Measurements from ENCODE around the gene TADA1.
A peak's percentile ranks its signal among the peaks of the same experiment; 100 is the strongest.
"Not testable (repeated sequence)": the region's sequence is repeated elsewhere in the genome, so short reads cannot be mapped to it uniquely, and the experiment has no call there.

The TADA1 gene

DNA sequence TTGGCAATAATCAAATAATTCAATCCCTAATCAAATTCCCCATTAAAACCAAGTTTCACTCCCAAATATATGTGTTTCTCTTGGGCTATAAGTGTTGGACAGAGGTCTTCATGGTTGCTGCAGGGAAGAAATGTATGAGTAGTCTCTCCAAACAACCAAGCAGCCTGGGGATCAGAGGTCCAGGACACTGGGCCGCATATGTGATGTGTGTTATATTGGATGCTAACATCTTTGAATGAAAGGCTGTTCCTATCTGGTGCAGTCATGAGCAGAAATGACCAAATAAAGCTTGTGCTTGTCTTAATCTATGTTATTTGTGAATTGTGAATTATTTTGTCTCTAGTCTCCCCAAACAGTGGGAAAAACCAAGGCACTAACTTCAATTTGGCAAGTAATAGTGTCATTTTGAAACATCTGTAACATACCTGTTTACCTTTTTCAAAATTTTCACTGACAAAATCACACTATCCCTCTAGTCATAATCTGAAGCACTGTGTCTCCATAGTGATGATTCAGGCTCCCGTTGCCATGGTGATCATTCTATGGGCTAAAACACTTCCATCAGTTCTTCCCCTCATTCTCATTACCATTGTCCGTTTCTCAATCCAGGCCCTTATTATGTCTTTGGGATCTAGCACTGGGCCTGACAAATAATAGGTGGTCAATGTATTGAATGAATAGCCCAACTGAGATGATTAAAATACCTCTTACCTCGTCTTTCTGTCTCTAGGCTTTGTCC is 12.5 kb upstream of the TADA1 start:
- DNase-seq: no peak

- DNase-seq: no peak
These were observed 8.9 kb upstream of the TADA1 start for GRCh38 chr1:166884971-166885370.

GRCh38 chr1:166884040-166884642 is 8.1 kb upstream of the TADA1 start:
- DNase-seq: peak; percentile 3

- DNase-seq: no peak
These were observed 6.8 kb upstream of the TADA1 start for GRCh38 chr1:166882893-166883292.

- DNase-seq: not testable (repeated sequence)
These were observed 2.3 kb upstream of the TADA1 start for GRCh38 chr1:166878173-166878917.

GRCh38 chr1:166876540-166876838 is 425 bp upstream of the TADA1 start:
- DNase-seq: no peak

- no peak for DNase-seq
These were observed 746 bp downstream of the TADA1 start for GRCh38 chr1:166875302-166875733.

- DNase-seq: no peak
These were observed 1.6 kb downstream of the TADA1 start for GRCh38 chr1:166874464-166874863.

DNA sequence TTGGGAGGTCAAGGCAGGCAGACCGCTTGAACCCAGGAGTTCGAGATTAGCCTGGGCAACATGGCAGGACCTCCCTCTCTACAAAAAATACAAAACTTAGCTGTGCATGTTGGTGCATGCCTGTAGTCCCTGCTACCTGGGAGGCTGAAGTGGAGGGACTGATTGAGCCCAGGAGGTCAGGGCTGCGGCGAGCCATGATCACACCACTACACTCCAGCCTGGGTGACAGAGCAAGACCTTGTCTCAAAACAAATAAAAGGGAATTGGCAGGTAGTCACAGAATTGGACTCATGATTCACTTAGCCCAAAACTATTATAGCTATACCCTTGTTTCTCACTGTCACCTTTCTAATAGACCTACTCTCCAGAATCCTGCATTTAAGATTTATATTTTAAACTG is 5.5 kb downstream of the TADA1 start:
- no peak for DNase-seq

DNA sequence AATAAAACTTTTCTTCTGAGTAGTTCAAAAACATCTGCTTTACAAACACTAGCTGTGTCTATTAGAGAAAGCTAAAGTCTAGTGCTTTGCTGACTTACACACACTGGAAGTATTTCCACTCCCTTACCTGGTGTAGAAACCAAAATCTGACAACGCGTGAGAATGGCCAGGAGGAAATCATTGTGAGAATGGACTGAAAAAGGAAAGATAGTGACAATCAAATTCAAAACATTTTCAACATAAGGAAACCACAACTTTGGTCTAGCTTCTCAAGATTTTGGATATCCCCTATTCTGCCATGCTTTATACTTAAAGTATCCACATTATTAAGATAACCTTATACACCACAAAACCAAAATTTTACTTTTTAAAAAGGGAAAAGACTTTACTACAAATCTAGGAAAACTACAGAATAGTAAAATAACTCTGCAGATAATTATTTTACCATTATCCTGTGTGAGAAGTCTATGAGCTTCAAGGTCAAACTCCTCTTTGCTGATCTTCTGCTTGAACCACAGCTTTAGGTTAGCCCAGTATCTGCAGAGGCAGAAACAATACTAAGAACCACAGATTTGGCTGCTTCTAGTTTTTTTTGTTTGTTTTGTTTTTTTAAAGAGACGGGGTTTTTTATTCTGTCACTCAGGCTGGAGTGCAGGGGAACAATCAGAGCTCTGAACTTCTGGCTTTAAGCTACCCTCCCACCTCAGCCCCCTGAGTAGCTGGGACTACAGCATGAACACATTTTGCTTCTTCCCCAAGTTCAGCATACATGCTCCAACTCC is 6.6 kb downstream of the TADA1 start:
- DNase-seq: no peak

DNA sequence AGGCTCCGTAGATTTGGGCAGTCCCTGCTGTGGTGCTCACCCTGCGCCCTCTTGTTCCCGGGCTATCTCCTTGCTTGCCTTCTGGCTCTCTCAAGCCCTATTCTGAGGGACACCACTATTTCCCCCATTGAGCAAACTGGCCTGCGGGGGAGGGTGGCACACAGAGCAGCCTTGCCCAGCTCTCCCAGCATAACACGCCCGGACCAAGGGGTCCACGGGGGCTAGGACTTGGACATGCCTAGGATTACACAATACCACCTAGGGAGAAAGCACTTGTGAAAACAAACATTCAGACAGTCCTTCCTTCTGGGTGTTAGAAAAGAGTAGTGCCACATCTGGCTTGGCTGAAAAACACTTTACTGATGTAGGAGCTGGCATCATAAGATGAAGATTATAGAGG is 7.4 kb downstream of the TADA1 start:
- no peak for DNase-seq

DNA sequence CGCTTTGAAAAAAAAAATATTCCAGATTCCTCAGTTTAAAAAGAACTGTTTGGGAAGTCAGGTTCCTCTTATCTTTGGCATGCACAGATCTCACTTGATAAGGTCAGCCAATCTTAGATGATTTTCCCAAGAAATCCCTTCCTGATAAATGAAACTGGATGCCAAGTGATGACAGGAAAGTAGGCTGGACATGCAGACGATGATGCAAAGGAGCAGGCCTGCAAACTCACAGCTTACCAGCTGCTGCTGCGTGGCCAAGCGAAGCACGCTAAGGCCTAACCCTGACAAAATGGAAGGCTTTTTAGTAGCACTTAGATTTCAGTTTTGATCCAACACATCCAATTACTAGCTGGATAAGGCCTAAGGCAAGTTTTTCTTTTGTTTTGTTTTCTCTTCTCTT is 10.1 kb downstream of the TADA1 start:
- DNase-seq: no peak

- no peak for DNase-seq
These were observed 16.5 kb downstream of the TADA1 start for GRCh38 chr1:166859597-166859996.

DNA sequence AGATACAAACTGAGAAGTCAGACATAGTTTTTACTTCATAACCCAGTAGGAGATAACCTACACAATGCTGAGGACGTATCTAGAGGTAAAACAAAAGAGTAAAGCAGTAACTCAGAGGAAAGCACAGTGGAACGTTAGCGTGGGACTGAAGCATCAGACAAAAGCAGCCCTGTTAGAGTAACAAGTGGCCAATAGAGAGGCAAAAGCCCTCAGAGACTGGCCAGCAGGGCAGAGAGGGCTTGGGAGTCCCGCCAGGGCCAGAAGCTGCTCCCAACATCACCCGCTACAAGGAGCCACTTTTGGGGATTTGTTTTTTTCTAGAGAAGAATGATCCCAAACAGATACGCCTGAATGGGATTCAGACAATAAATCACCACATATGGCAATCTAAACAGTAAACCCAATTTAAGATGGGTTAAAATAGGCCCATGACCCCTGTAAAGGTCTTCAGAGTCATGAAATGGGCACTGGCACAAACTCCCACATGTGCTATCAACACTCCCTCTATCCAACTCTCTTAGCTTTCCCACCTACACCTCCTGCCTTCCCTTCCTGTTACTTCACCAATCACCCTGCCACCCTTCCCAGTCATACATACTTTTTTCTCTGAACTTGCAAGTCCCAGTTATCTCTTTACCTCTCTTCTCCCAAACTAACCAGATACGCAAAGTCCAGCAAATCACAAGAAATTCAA is 17.2 kb downstream of the TADA1 start:
- DNase-seq: no peak

DNA sequence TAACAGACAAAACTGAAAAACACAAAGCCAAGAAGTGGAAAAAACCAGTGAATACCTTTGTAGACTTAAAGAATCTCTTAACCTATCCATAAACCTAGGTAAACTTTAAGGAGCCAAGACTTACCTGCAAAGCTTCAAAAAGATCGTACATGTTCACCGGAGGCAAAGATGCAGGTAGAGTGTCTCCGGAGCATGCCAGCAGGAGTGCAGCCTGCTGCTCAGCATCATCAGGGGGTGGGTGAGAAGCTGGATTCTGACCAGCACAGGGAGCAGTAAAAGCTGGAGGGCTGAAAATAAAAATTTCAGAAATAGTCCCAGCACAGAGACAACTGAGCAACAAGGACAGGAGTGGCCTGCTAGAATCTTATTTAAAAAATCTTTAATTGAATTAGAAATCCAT is 18.1 kb downstream of the TADA1 start:
- DNase-seq: no peak

GRCh38 chr1:166855558-166855957 is 20.5 kb downstream of the TADA1 start:
- no peak for DNase-seq

DNA sequence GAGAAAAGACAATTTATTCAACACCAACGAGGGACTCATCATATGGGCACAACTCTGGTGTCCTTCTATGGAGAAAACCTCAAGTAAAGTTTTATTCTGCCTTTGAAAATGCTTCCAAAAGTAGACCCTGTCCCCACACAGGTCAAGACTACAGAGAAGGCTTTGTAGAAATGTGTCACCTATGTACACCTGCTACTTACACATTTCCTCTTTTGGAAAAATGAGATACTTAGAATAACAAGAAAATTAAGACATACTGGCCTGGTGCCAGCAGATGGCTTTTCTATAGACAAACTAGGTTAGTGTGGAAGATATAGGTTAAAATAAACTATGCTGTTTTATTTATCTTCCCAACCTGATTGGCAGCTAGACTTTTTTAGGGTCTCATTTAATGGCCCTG is 23.1 kb downstream of the TADA1 start:
- no peak for DNase-seq

DNA sequence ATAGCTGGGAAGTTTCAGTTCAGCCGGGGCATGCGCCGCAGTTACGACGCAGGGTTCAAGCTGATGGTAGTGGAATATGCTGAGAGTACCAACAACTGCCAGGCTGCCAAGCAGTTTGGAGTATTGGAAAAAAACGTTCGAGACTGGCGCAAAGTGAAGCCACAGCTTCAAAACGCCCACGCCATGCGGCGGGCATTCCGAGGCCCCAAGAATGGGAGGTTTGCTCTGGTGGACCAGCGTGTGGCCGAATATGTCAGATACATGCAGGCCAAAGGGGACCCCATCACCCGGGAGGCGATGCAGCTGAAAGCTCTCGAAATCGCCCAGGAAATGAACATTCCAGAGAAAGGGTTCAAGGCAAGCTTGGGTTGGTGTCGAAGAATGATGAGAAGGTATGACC is 26.9 kb downstream of the TADA1 start:
- DNase-seq: no peak

- DNase-seq: no peak
These were observed 27.9 kb downstream of the TADA1 start for GRCh38 chr1:166848193-166848592.

DNA sequence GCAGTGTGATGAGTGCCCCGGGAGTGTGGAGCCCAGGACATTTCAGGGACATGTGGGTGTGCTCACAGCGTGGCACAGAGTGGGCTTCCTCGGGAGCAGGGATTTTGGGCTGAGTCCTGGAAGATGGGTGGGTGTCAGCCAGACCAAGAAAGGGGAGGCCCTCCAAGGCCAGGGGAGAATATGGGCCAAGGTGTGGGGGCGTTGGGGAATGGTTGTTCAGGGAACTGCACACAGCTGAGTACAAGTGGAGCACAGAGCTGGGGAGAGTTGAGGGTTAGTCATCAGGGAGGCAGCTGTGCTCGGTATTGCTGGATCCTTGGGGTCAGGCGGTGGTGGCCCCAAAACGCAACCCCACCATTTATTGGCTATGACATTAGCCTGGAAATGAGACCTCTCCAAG is 31.3 kb downstream of the TADA1 start:
- no peak for DNase-seq

DNA sequence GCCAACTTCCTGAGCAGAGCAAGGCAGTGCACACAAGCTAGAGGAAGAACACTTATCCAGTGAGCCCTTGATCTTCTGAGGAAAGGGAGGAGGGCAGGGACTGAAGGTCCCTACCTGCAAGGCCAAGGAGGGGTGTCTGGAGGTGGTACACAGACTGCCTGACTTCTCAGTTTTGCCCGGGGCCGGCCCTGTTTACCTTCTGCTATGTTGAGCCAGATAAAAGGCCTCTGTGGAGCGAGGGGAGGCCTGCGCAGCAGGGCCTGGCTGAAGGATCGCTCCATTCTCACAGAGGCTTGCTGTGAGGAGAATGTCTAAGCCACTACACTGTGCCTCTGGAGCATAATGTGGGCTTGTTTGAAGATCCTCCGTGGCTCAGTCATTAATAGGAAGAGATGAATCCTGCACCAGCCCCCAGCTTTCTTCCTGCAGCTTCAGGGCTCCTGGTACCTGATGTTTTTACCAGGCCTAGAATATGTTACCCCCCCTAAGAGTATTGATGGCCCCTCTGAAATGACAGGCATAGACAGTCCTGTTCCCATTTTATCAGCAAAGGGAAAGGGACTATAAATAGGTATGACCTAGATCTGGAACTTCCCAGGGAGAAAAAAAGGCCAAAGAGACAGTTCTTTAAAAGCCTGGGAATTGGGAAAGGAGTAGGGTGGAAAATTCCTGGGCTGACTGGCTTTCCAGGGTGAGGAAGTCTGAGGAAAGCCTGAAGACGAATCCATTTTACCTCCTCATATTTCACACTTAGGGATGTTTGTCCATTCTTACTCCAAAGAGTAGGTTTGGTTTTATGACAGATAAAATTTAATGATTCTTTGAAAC is 32.1 kb downstream of the TADA1 start:
- DNase-seq: peak; percentile 38

DNA sequence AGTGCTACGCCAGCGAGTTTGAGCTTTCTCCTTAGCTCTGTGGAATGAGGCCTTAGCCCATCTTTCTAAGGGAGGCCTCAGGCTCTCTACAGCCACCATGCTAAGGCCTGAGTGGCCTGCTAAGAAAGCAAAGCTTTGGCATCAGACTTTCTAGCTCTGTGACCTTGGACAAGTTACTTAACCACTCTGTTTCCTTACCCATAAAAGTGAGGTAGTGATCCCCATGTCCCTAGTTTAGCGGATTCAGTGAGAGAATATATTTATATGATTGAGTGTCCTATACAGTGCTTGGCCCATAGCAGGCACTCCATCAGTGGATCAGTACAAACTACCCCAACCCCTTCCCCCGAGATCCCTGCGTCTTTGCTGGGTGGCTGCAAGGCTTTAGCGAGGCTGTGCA is 32.7 kb downstream of the TADA1 start:
- DNase-seq: no peak

Measured in fibroblast of skin of right quadriceps (primary cell).